Mucosa of descending colon (tissue), 3 donors: Measurements from ENCODE around the gene ZBTB7C. TPM values are rescaled to one million over a fixed set of nuclear protein-coding genes. Genes with fewer than 3 reads are reported as not detected.

Experiments used
- ATAC-seq: fragments of 200-7000 bp; cut with Tn5 transposase; one replicate; pipeline ENCODE4 v1.9.1; 2020; ENCODE audit warnings: mild to moderate bottlenecking, moderate library complexity
- DNase-seq, 3 donors: peaks; one replicate each; pipeline ENCODE4 v3.0.0-alpha.2; 2020
- H3K36me3 ChIP-seq: fragments of 200-600 bp; one replicate; pipeline ENCODE4 v1.8.0; 2021; ENCODE audit warnings: low read depth, mild to moderate bottlenecking
- H3K4me1 ChIP-seq: fragments of 200-600 bp; one replicate; pipeline ENCODE4 v1.8.0; 2021; ENCODE audit warnings: low read depth, mild to moderate bottlenecking
- H3K4me3 ChIP-seq: fragments of 200-600 bp; one replicate; pipeline ENCODE4 v1.8.0; 2021; ENCODE audit warnings: mild to moderate bottlenecking
- H3K9me3 ChIP-seq: fragments of 200-600 bp; one replicate; pipeline ENCODE4 v1.8.0; 2021; ENCODE audit warnings: mild to moderate bottlenecking
- CTCF ChIP-seq: fragments of 200-600 bp; IDR thresholded peaks from one replicate; pipeline ENCODE4 v1.8.0; 2022; ENCODE audit warnings: antibody characterized with exemption, mild to moderate bottlenecking
- intact Hi-C, 2 donors: fragments of 100-400 bp; cut with DNase I in 1 of 2; cut with micrococcal nuclease in 1 of 2; formaldehyde crosslinking; loops; one replicate each; pipeline versions ENCODE4 v1.11.0 to v1.11.1; 2022; cut with DNase I, micrococcal nuclease
- total RNA-seq, 3 donors: library from RNA; stranded (reverse); fragmentation: NEBNext Ultra II Directional in 2 of 3; extraction: Animal tissue kit (Norgen Biotek cat#: 25700) in 2 of 3; gene quantifications; one replicate each; pipeline versions ENCODE4 v1.2.1 to v1.2.4, GENCODE V29; 2021 to 2023
- donor health status: DM: no; HTN: no; CAD: no; lungs with moderate emphysema.
- donor health status: DM: no; HTN: no; CAD: no.
- donor health status: DM: no; HTN: yes; CAD: no.

The ZBTB7C gene
- total RNA-seq, 3 donors from 2014 or later, result 20.8 to 56.6 (median 38.2) TPM

- Histone ChIP-seq H3K4me3 (no peak overlapping the region), H3K36me3 (no peaks in the 10 kb centered on the region), H3K9me3 (no peaks in the 10 kb centered on the region), H3K4me1 (no peaks in the 10 kb centered on the region)
- intact Hi-C loops, result no loop called here
- TF ChIP-seq CTCF, result no peak
- DNase-seq, result no peak
- no peak for ATAC-seq
Measured at GRCh38 chr18:48399303-48400075, 9.7 kb downstream of the ZBTB7C start.

GRCh38 chr18:48398074-48398473, 11.1 kb downstream of the ZBTB7C start:
- Histone ChIP-seq H3K36me3 (no peaks in the 10 kb centered on the region), H3K4me3 (no peak overlapping the region), H3K9me3 (no peaks in the 10 kb centered on the region), H3K4me1 (no peaks in the 10 kb centered on the region)
- intact Hi-C loops, result no loop called here
- ATAC-seq (no peak), DNase-seq (no peak)
- TF ChIP-seq CTCF, result no peak

- Histone ChIP-seq H3K4me1 (no peaks in the 10 kb centered on the region), H3K4me3 (no peak overlapping the region), H3K9me3 (no peaks in the 10 kb centered on the region), H3K36me3 (no peaks in the 10 kb centered on the region)
- ATAC-seq, result no peak
- no peak for TF ChIP-seq CTCF
- intact Hi-C loops, result no loop called here
- no peak for DNase-seq
Measured at GRCh38 chr18:48397021-48397420, 12.2 kb downstream of the ZBTB7C start.

- H3K4me1 ChIP-seq, result no peaks in the 10 kb centered on the region
- no peak overlapping the region for H3K4me3 ChIP-seq
- H3K9me3 ChIP-seq, result no peaks in the 10 kb centered on the region
- no peak for TF ChIP-seq CTCF
- ATAC-seq (no peak), DNase-seq (no peak)
- H3K36me3 ChIP-seq, result no peaks in the 10 kb centered on the region
- intact Hi-C loops, result no loop called here
Measured at GRCh38 chr18:48396561-48396960, 12.6 kb downstream of the ZBTB7C start.

- no peak for TF ChIP-seq CTCF
- Histone ChIP-seq H3K36me3 (no peaks in the 10 kb centered on the region), H3K4me1 (no peaks in the 10 kb centered on the region), H3K9me3 (no peaks in the 10 kb centered on the region), H3K4me3 (no peak overlapping the region)
- intact Hi-C loops, result no loop called here
- ATAC-seq (no peak), DNase-seq (no peak)
Measured at GRCh38 chr18:48395646-48396045, 13.5 kb downstream of the ZBTB7C start.
